A673 (cell line): ENCODE data around the gene GSG1L.

Experiments
- EZH2 ChIP-seq: fragments of 200-600 bp; sonication (generic); IDR thresholded peaks from 2 replicates; pipeline ENCODE4 v1.6.1; 2017; ENCODE audit warnings: borderline replicate concordance, low read depth, mild to moderate bottlenecking, mixed read lengths, antibody characterized with exemption, low read length; ENCODE audit not compliant: poor library complexity, severe bottlenecking
- TF ChIP-seq, protein P1 (sequence below): fragments of 300-800, 200-600 bp; sonication (generic); conservative IDR thresholded peaks from 2 replicates; pipeline ENCODE4 v1.5.1; 2017; ENCODE audit warnings: low read depth, mild to moderate bottlenecking, antibody characterized with exemption, low read length, moderate library complexity, mixed read lengths

DNA sequence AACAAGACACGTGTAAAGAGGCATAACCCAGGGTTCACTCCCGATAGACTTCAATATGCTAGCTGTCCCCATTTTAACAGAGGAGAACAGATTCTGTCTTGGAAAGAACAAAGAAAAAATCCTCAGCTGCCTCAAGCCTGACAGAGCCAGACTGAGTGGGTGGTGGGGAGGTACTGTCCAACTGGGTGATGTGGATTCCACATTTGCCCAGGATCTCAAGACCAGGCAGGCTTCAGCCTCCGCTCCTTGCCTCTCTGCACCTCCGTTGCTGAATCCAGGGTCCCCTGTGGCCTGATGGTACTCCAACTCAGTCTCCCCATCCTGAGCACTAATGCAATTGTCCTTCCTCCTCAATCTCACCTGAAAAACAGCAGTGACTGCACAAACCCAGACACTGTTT lies 163.8 kb downstream of the GSG1L start:
- TF ChIP-seq, protein P1, sequence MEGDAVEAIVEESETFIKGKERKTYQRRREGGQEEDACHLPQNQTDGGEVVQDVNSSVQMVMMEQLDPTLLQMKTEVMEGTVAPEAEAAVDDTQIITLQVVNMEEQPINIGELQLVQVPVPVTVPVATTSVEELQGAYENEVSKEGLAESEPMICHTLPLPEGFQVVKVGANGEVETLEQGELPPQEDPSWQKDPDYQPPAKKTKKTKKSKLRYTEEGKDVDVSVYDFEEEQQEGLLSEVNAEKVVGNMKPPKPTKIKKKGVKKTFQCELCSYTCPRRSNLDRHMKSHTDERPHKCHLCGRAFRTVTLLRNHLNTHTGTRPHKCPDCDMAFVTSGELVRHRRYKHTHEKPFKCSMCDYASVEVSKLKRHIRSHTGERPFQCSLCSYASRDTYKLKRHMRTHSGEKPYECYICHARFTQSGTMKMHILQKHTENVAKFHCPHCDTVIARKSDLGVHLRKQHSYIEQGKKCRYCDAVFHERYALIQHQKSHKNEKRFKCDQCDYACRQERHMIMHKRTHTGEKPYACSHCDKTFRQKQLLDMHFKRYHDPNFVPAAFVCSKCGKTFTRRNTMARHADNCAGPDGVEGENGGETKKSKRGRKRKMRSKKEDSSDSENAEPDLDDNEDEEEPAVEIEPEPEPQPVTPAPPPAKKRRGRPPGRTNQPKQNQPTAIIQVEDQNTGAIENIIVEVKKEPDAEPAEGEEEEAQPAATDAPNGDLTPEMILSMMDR, result no peak
- TF ChIP-seq EZH2, result no peak
